Measurements from ENCODE around the gene SPACA6.
A peak's percentile ranks its signal among the peaks of the same experiment; 100 is the strongest.

SPACA6 gene

DNA sequence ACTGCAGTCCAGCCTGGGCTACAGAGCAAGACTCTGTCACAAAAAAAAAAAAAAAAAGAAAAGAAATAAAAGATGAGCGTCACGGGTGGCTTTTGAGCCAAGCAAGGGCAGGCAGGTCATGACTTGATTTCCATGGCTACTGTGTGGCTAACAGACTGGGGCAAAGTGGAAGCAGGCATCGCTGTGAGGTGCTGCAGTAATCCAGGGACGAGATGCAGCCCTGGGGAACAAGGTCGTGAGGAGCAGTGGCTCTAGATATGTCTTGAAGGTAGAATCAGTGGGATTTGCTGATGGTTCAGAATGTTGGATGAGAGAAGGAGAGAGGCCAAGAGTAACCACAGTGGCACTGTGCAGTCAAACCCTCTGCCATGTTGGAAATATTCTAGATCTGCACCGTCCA lies 16.4 kb downstream of the SPACA6 start:
- Histone ChIP-seq H3K4me1 (ENCODE audit: control insufficient read depth in 1 of 2, insufficient read depth in 2 of 2, low read length in 2 of 2) (peaks cover 7 to 11% of the 10 kb centered on the region in 2 donors), H3K27ac (ENCODE audit: low read length) (no peak overlapping the region), H3K9me3 (ENCODE audit: control insufficient read depth in 1 of 2, low read length in 2 of 2) (no peaks in the 10 kb centered on the region), H3K36me3 (ENCODE audit: control insufficient read depth in 1 of 2, insufficient read depth in 2 of 2, low read length in 2 of 2) (peaks cover 9 to 10% of the 10 kb centered on the region in 2 donors), H3K27me3 (ENCODE audit: low read depth, low read length) (no peaks in the 10 kb centered on the region), H3K4me3 (ENCODE audit: low read depth in 1 of 2, low read length in 2 of 2) (no peak overlapping the region)

DNA sequence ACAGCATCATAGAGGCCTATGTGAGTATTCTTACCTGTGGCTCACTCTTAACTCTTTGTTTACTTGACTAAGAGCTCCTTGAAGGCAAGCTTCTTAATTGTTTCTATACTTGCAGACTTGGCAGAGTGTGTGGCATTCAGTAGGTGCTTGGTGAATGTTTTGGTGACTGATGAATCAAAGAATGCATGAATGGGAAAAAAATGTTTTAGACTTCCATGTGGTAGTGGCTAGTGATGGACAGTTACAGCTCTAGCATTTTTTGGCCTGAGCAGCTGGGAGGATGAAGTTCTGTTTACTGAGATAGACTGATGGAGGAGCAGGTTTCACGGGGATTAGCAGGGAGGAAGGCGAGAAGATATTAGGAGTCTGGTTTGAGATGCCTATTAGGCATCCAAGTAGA lies 17.0 kb downstream of the SPACA6 start:
- no peaks in the 10 kb centered on the region for H3K27me3 ChIP-seq (ENCODE audit: low read depth, low read length)
- H3K9me3 ChIP-seq (ENCODE audit: control insufficient read depth in 1 of 2, low read length in 2 of 2) = no peaks in the 10 kb centered on the region
- H3K4me1 ChIP-seq (ENCODE audit: control insufficient read depth in 1 of 2, insufficient read depth in 2 of 2, low read length in 2 of 2) = peaks cover 2 to 5% of the 10 kb centered on the region in 2 donors

GRCh38 chr19:51711702-51712101 lies 18.6 kb downstream of the SPACA6 start:
- peaks cover 3 to 4% of the 10 kb centered on the region in 2 donors for H3K36me3 ChIP-seq (ENCODE audit: control insufficient read depth in 1 of 2, insufficient read depth in 2 of 2, low read length in 2 of 2)
- H3K9me3 ChIP-seq (ENCODE audit: control insufficient read depth in 1 of 2, low read length in 2 of 2) = no peaks in the 10 kb centered on the region
- H3K27me3 ChIP-seq (ENCODE audit: low read depth, low read length) = no peaks in the 10 kb centered on the region
- no peak overlapping the region for H3K4me3 ChIP-seq (ENCODE audit: low read depth in 1 of 2, low read length in 2 of 2)
- no peaks in the 10 kb centered on the region for H3K4me1 ChIP-seq (ENCODE audit: control insufficient read depth in 1 of 2, insufficient read depth in 2 of 2, low read length in 2 of 2)
- no peak overlapping the region for H3K27ac ChIP-seq (ENCODE audit: low read length)

More for the DNA sequence above, 17.0 kb downstream of the SPACA6 start:
- Histone ChIP-seq H3K27ac (ENCODE audit: low read length) (no peak overlapping the region), H3K36me3 (ENCODE audit: control insufficient read depth in 1 of 2, insufficient read depth in 2 of 2, low read length in 2 of 2) (peaks cover 9 to 10% of the 10 kb centered on the region in 2 donors), H3K4me3 (ENCODE audit: low read depth in 1 of 2, low read length in 2 of 2) (no peak overlapping the region)

GRCh38 chr19:51712461-51713081 lies 19.4 kb downstream of the SPACA6 start:
- Histone ChIP-seq H3K9me3 (ENCODE audit: control insufficient read depth in 1 of 2, low read length in 2 of 2) (no peaks in the 10 kb centered on the region), H3K4me3 (ENCODE audit: low read depth in 1 of 2, low read length in 2 of 2) (no peak overlapping the region), H3K27me3 (ENCODE audit: low read depth, low read length) (no peaks in the 10 kb centered on the region), H3K4me1 (ENCODE audit: control insufficient read depth in 1 of 2, insufficient read depth in 2 of 2, low read length in 2 of 2) (no peaks in the 10 kb centered on the region), H3K27ac (ENCODE audit: low read length) (no peak overlapping the region), H3K36me3 (ENCODE audit: control insufficient read depth in 1 of 2, insufficient read depth in 2 of 2, low read length in 2 of 2) (peaks cover 0 to under 1% of the 10 kb centered on the region in 2 donors)

GRCh38 chr19:51713319-51714285 lies 20.5 kb downstream of the SPACA6 start:
- Histone ChIP-seq H3K4me1 (ENCODE audit: control insufficient read depth in 1 of 2, insufficient read depth in 2 of 2, low read length in 2 of 2) (no peaks in the 10 kb centered on the region), H3K27me3 (ENCODE audit: low read depth, low read length) (no peaks in the 10 kb centered on the region), H3K36me3 (ENCODE audit: control insufficient read depth in 1 of 2, insufficient read depth in 2 of 2, low read length in 2 of 2) (no peaks in the 10 kb centered on the region), H3K27ac (ENCODE audit: low read length) (no peak overlapping the region), H3K4me3 (ENCODE audit: low read depth in 1 of 2, low read length in 2 of 2) (no peak overlapping the region), H3K9me3 (ENCODE audit: control insufficient read depth in 1 of 2, low read length in 2 of 2) (no peaks in the 10 kb centered on the region)

DNA sequence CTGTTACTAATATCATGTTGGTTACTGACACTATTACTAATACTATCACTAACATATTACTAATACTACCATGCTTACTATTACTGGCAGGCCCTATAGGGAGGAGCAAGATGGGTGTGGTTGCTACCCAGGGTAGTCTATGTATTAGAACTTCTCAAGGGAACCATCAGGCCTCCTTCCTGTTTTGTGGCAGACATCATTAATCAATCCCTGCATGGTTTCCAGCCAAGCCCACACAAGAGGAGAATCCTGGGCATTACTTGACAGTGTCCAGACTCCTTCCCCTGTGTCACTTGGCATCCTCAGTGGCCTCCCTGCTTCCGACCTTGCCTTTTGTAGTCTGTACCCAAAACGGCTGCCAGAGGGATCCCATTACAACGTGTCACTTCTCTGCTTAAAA lies 21.7 kb downstream of the SPACA6 start:
- H3K36me3 ChIP-seq (ENCODE audit: control insufficient read depth in 1 of 2, insufficient read depth in 2 of 2, low read length in 2 of 2) = no peaks in the 10 kb centered on the region
- no peak overlapping the region for H3K27ac ChIP-seq (ENCODE audit: low read length)
- peaks cover 0 to 10% of the 10 kb centered on the region in 2 donors for H3K4me1 ChIP-seq (ENCODE audit: control insufficient read depth in 1 of 2, insufficient read depth in 2 of 2, low read length in 2 of 2)
- H3K27me3 ChIP-seq (ENCODE audit: low read depth, low read length) = peaks cover 3% of the 10 kb centered on the region
- no peak overlapping the region for H3K4me3 ChIP-seq (ENCODE audit: low read depth in 1 of 2, low read length in 2 of 2)
- H3K9me3 ChIP-seq (ENCODE audit: control insufficient read depth in 1 of 2, low read length in 2 of 2) = no peaks in the 10 kb centered on the region

GRCh38 chr19:51715850-51716249 lies 22.7 kb downstream of the SPACA6 start:
- H3K4me3 ChIP-seq (ENCODE audit: low read depth in 1 of 2, low read length in 2 of 2) = no peak overlapping the region
- no peaks in the 10 kb centered on the region for H3K36me3 ChIP-seq (ENCODE audit: control insufficient read depth in 1 of 2, insufficient read depth in 2 of 2, low read length in 2 of 2)
- H3K9me3 ChIP-seq (ENCODE audit: control insufficient read depth in 1 of 2, low read length in 2 of 2) = no peaks in the 10 kb centered on the region
- H3K27ac ChIP-seq (ENCODE audit: low read length) = no peak overlapping the region
- peaks cover 0 to 11% of the 10 kb centered on the region in 2 donors for H3K4me1 ChIP-seq (ENCODE audit: control insufficient read depth in 1 of 2, insufficient read depth in 2 of 2, low read length in 2 of 2)
- peaks cover 9% of the 10 kb centered on the region for H3K27me3 ChIP-seq (ENCODE audit: low read depth, low read length)

- no peak overlapping the region for H3K27ac ChIP-seq (ENCODE audit: low read length)
- no peak overlapping the region for H3K4me3 ChIP-seq (ENCODE audit: low read depth in 1 of 2, low read length in 2 of 2)
- H3K36me3 ChIP-seq (ENCODE audit: control insufficient read depth in 1 of 2, insufficient read depth in 2 of 2, low read length in 2 of 2) = no peaks in the 10 kb centered on the region
- H3K9me3 ChIP-seq (ENCODE audit: control insufficient read depth in 1 of 2, low read length in 2 of 2) = no peaks in the 10 kb centered on the region
- H3K4me1 ChIP-seq (ENCODE audit: control insufficient read depth in 1 of 2, insufficient read depth in 2 of 2, low read length in 2 of 2) = peaks cover 0 to 11% of the 10 kb centered on the region in 2 donors
- H3K27me3 ChIP-seq (ENCODE audit: low read depth, low read length) = peaks cover 12% of the 10 kb centered on the region
These were observed 23.8 kb downstream of the SPACA6 start for GRCh38 chr19:51716925-51717324.

DNA sequence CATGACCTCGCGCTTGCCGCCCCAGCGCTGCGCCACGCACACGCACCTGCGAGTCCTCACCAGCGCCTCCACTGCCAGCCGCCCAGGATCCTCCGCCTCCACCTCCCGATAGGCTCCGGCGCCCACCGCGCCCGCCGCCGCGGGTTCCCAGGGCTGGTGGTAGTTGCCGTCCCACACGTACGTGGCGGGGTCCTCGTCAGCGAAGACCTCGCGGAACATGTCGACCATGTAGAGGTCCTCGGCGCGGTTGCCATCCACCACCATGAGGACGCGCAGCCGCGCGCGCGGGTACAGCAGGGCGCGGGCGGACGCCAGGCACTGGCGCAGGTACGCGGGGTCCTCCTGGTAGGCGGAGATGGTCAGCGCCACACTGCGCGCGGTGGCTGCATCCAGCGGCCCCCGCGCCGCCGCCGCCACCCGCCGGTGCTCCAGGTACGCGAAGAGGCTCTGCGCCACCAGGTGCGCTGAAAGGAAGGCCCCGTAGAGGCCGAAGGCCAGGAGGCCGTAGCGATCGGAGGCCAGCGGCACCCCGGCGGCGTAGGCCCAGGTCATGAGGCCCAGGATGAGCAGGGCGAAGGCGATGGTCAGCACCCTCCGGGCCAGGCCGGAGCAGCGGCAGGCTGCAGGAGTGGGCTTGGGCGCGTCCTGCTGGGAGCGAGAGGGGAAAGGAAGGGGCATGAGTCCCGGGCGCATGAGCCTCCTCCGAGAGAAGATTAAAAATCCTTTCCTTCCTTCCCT lies 26.3 kb downstream of the SPACA6 start:
- Histone ChIP-seq H3K36me3 (ENCODE audit: control insufficient read depth in 1 of 2, insufficient read depth in 2 of 2, low read length in 2 of 2) (no peaks in the 10 kb centered on the region), H3K4me3 (ENCODE audit: low read depth in 1 of 2, low read length in 2 of 2) (peak overlapping the region in 1 of 2 donors; percentile 56), H3K27ac (ENCODE audit: low read length) (no peak overlapping the region), H3K27me3 (ENCODE audit: low read depth, low read length) (peaks cover 12% of the 10 kb centered on the region), H3K4me1 (ENCODE audit: control insufficient read depth in 1 of 2, insufficient read depth in 2 of 2, low read length in 2 of 2) (peaks cover 0 to 11% of the 10 kb centered on the region in 2 donors), H3K9me3 (ENCODE audit: control insufficient read depth in 1 of 2, low read length in 2 of 2) (no peaks in the 10 kb centered on the region)

GRCh38 chr19:51721905-51722304 lies 28.8 kb downstream of the SPACA6 start:
- no peak overlapping the region for H3K27ac ChIP-seq (ENCODE audit: low read length)
- peaks cover 0 to 14% of the 10 kb centered on the region in 2 donors for H3K4me1 ChIP-seq (ENCODE audit: control insufficient read depth in 1 of 2, insufficient read depth in 2 of 2, low read length in 2 of 2)
- H3K36me3 ChIP-seq (ENCODE audit: control insufficient read depth in 1 of 2, insufficient read depth in 2 of 2, low read length in 2 of 2) = no peaks in the 10 kb centered on the region
- H3K9me3 ChIP-seq (ENCODE audit: control insufficient read depth in 1 of 2, low read length in 2 of 2) = no peaks in the 10 kb centered on the region
- H3K27me3 ChIP-seq (ENCODE audit: low read depth, low read length) = peaks cover 14% of the 10 kb centered on the region
- no peak overlapping the region for H3K4me3 ChIP-seq (ENCODE audit: low read depth in 1 of 2, low read length in 2 of 2)

- Histone ChIP-seq H3K9me3 (ENCODE audit: control insufficient read depth in 1 of 2, low read length in 2 of 2) (no peaks in the 10 kb centered on the region), H3K4me3 (ENCODE audit: low read depth in 1 of 2, low read length in 2 of 2) (no peak overlapping the region), H3K27me3 (ENCODE audit: low read depth, low read length) (peaks cover 20% of the 10 kb centered on the region), H3K27ac (ENCODE audit: low read length) (no peak overlapping the region), H3K4me1 (ENCODE audit: control insufficient read depth in 1 of 2, insufficient read depth in 2 of 2, low read length in 2 of 2) (peaks cover 0 to 14% of the 10 kb centered on the region in 2 donors), H3K36me3 (ENCODE audit: control insufficient read depth in 1 of 2, insufficient read depth in 2 of 2, low read length in 2 of 2) (no peaks in the 10 kb centered on the region)
These were observed 29.4 kb downstream of the SPACA6 start for GRCh38 chr19:51722492-51722891.
